HG03060 (cell line): ENCODE results near the gene F2RL2.

Experiments used
- ATAC-seq: cut with Tn5 transposase; IDR thresholded peaks from one replicate; pipeline ENCODE4 v1.9.1; 2021; ENCODE audit warnings: low read depth, moderate number of reproducible peaks; ENCODE audit not compliant: unreplicated experiment

Gene F2RL2

GRCh38 chr5:76622973-76623596 is at the start of gene F2RL2:
Gene F2RL2 (minus strand): TSS chr5:76623403. CDS start chr5:76623230, 173 bp downstream.
- no peak for ATAC-seq

GRCh38 chr5:76672242-76672641 is 49.0 kb upstream of the F2RL2 start:
- ATAC-seq: no peak

- ATAC-seq: no peak
Measured at GRCh38 chr5:76670508-76670907, 47.3 kb upstream of the F2RL2 start.

- ATAC-seq: no peak
Measured at GRCh38 chr5:76669245-76669644, 46.0 kb upstream of the F2RL2 start.

- no peak for ATAC-seq
Measured at GRCh38 chr5:76667495-76667894, 44.3 kb upstream of the F2RL2 start.

GRCh38 chr5:76664079-76664478 is 40.9 kb upstream of the F2RL2 start:
- no peak for ATAC-seq

GRCh38 chr5:76663573-76663972 is 40.4 kb upstream of the F2RL2 start:
- no peak for ATAC-seq

- no peak for ATAC-seq
Measured at GRCh38 chr5:76662521-76662920, 39.3 kb upstream of the F2RL2 start.

- ATAC-seq: no peak
Measured at GRCh38 chr5:76660360-76660759, 37.2 kb upstream of the F2RL2 start.

- no peak for ATAC-seq
Measured at GRCh38 chr5:76657683-76658311, 34.6 kb upstream of the F2RL2 start.

GRCh38 chr5:76657091-76657490 is 33.9 kb upstream of the F2RL2 start:
- ATAC-seq: no peak

GRCh38 chr5:76652809-76653414 is 29.7 kb upstream of the F2RL2 start:
- no peak for ATAC-seq

GRCh38 chr5:76649140-76649539 is 25.9 kb upstream of the F2RL2 start:
- no peak for ATAC-seq

GRCh38 chr5:76643371-76643770 is 20.2 kb upstream of the F2RL2 start:
- ATAC-seq: no peak

GRCh38 chr5:76642390-76643040 is 19.3 kb upstream of the F2RL2 start:
- ATAC-seq: no peak

- no peak for ATAC-seq
Measured at GRCh38 chr5:76641514-76642120, 18.4 kb upstream of the F2RL2 start.

GRCh38 chr5:76638479-76638878 is 15.3 kb upstream of the F2RL2 start:
- ATAC-seq: no peak

GRCh38 chr5:76637490-76637889 is 14.3 kb upstream of the F2RL2 start:
- ATAC-seq: no peak

- no peak for ATAC-seq
Measured at GRCh38 chr5:76634661-76635060, 11.5 kb upstream of the F2RL2 start.

GRCh38 chr5:76626738-76627137 is 3.5 kb upstream of the F2RL2 start:
- no peak for ATAC-seq
